ENCODE measurements around the gene SYNE1. TPM values are rescaled to one million over a fixed set of nuclear protein-coding genes. Genes with fewer than 3 reads are reported as not detected.
A peak's percentile ranks its signal among the peaks of the same experiment; 100 is the strongest.
"Not testable (repeated sequence)": the region's sequence is repeated elsewhere in the genome, so short reads cannot be mapped to it uniquely, and the experiment has no call there.

SYNE1 gene
- total and polyA plus RNA-seq, 10 donors: 27.8 to 336 (median 247) TPM

GRCh38 chr6:152632121-152632782 lies 4.9 kb downstream of the SYNE1 start:
- 59 to 80% (median 71%) methylated on average over 2 of the region's 2 CpGs for WGBS, 5 donors
- TF ChIP-seq POLR2A (IDR thresholded peaks at IDR 0.05): no peak
- TF ChIP-seq, protein P1, sequence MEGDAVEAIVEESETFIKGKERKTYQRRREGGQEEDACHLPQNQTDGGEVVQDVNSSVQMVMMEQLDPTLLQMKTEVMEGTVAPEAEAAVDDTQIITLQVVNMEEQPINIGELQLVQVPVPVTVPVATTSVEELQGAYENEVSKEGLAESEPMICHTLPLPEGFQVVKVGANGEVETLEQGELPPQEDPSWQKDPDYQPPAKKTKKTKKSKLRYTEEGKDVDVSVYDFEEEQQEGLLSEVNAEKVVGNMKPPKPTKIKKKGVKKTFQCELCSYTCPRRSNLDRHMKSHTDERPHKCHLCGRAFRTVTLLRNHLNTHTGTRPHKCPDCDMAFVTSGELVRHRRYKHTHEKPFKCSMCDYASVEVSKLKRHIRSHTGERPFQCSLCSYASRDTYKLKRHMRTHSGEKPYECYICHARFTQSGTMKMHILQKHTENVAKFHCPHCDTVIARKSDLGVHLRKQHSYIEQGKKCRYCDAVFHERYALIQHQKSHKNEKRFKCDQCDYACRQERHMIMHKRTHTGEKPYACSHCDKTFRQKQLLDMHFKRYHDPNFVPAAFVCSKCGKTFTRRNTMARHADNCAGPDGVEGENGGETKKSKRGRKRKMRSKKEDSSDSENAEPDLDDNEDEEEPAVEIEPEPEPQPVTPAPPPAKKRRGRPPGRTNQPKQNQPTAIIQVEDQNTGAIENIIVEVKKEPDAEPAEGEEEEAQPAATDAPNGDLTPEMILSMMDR (IDR thresholded peaks at IDR 0.05 in 8 of 11, conservative IDR thresholded peaks at IDR 0.05 in 3 of 11): no peak
- no peak for TF ChIP-seq POLR2AphosphoS5 (IDR thresholded peaks at IDR 0.05)
- intact Hi-C loops (cut with DNase I; ENCODE audit: low total_unique reads): no loop called here

GRCh38 chr6:152631376-152631775 lies 5.8 kb downstream of the SYNE1 start:
- no peak for TF ChIP-seq POLR2A (IDR thresholded peaks at IDR 0.05)
- TF ChIP-seq, protein P1 (IDR thresholded peaks at IDR 0.05 in 8 of 11, conservative IDR thresholded peaks at IDR 0.05 in 3 of 11): no peak
- TF ChIP-seq POLR2AphosphoS5 (IDR thresholded peaks at IDR 0.05): no peak
- intact Hi-C loops (cut with DNase I; ENCODE audit: low total_unique reads): no loop called here
- 94 to 95% (median 95%) methylated on average over 3 of the region's 3 CpGs for WGBS, 5 donors

More at GRCh38 chr6:152632121-152632782, 4.9 kb downstream of the SYNE1 start:
- Histone ChIP-seq H3K9me3 (no peaks in the 10 kb centered on the region), H3K36me3 (peaks cover 0 to 11% (median 0%) of the 10 kb centered on the region in 6 donors), H3K4me1 (peaks cover 8 to 64% (median 30%) of the 10 kb centered on the region in 6 donors), H3K4me3 (no peak overlapping the region), H3K27me3 (replicated peaks in 1 of 7) (peaks cover 0 to 16% (median 7%) of the 10 kb centered on the region in 7 donors), H3K27ac (peak overlapping the region in 4 of 8 donors; percentile 43 to 70 (median 48))
- DNase-seq: no peak

DNA sequence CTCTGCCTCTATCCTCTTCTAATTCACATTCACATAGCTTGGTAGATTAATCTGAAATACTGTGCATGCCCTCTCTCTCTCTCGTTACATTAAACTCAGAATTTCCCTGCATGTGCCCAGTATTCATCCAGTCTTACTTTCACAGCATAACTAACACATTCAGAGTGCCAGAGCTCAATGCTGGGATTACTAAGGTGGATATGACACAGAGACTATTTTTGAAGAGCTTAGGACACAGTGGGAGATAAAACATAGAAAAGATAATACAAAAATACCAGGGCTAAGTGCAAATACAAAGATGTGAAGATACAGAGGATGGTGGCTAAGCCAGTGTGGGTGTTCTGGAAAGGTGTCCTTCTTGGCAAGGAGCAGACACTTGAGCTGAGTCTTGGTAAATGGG lies 6.3 kb downstream of the SYNE1 start:
- no peak for TF ChIP-seq POLR2AphosphoS5 (IDR thresholded peaks at IDR 0.05)
- TF ChIP-seq POLR2A (IDR thresholded peaks at IDR 0.05): no peak
- TF ChIP-seq, protein P1 (IDR thresholded peaks at IDR 0.05 in 8 of 11, conservative IDR thresholded peaks at IDR 0.05 in 3 of 11): no peak
- Histone ChIP-seq H3K27ac (peak overlapping the region in 3 of 8 donors; percentile 47 to 70 (median 50)), H3K9me3 (no peaks in the 10 kb centered on the region), H3K27me3 (replicated peaks in 1 of 7) (peaks cover 0 to 2% (median 0%) of the 10 kb centered on the region in 7 donors), H3K4me3 (no peak overlapping the region), H3K4me1 (peaks cover 8 to 49% (median 17%) of the 10 kb centered on the region in 6 donors), H3K36me3 (peaks cover 0 to 23% (median 6%) of the 10 kb centered on the region in 6 donors)
- 71 to 86% (median 82%) methylated on average over 1 of the region's 1 CpG for WGBS, 5 donors
- intact Hi-C loops (cut with DNase I; ENCODE audit: low total_unique reads): no loop called here
- no peak for DNase-seq

More at GRCh38 chr6:152631376-152631775, 5.8 kb downstream of the SYNE1 start:
- peaks cover 0 to 20% (median 6%) of the 10 kb centered on the region in 6 donors for H3K36me3 ChIP-seq
- peaks cover 0 to 7% (median 0%) of the 10 kb centered on the region in 7 donors for H3K27me3 ChIP-seq (replicated peaks in 1 of 7)
- H3K4me3 ChIP-seq: no peak overlapping the region
- no peaks in the 10 kb centered on the region for H3K9me3 ChIP-seq
- DNase-seq: no peak
- peaks cover 8 to 55% (median 21%) of the 10 kb centered on the region in 6 donors for H3K4me1 ChIP-seq
- H3K27ac ChIP-seq: peak overlapping the region in 5 of 8 donors; percentile 3 to 70 (median 47)

DNA sequence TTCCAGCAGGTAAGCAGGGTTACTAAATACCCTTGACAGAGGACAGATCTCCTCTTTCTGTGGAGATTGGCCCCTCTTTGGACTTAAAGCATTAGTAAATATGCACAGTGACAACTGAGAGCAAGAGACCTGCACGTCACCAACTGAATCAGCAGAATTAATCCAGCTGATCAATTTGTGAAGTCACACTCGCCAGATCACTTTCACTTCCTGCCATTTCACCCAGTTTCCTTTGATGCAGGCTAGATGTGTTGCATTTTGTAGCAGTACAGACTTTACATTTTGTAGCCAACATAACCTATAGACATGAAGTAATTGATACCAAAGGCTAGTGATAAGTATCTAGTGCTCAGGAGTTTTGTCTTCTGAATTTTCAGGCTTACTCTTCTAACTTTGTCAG lies 11.9 kb downstream of the SYNE1 start:
- H3K4me3 ChIP-seq: no peak overlapping the region
- H3K27ac ChIP-seq: peak overlapping the region in 1 of 8 donors; percentile 16
- H3K36me3 ChIP-seq: peaks cover 0 to 23% (median 6%) of the 10 kb centered on the region in 6 donors
- 37 to 79% (median 51%) methylated on average over 2 of the region's 2 CpGs for WGBS, 5 donors
- no peak for TF ChIP-seq POLR2AphosphoS5 (IDR thresholded peaks at IDR 0.05)
- TF ChIP-seq POLR2A (IDR thresholded peaks at IDR 0.05): no peak
- no peaks in the 10 kb centered on the region for H3K27me3 ChIP-seq (replicated peaks in 1 of 7)
- intact Hi-C loops (cut with DNase I; ENCODE audit: low total_unique reads): no loop called here
- peaks cover 0 to 10% (median 0%) of the 10 kb centered on the region in 6 donors for H3K4me1 ChIP-seq
- H3K9me3 ChIP-seq: peaks cover 0 to 5% (median 0%) of the 10 kb centered on the region in 8 donors
- no peak for DNase-seq

DNA sequence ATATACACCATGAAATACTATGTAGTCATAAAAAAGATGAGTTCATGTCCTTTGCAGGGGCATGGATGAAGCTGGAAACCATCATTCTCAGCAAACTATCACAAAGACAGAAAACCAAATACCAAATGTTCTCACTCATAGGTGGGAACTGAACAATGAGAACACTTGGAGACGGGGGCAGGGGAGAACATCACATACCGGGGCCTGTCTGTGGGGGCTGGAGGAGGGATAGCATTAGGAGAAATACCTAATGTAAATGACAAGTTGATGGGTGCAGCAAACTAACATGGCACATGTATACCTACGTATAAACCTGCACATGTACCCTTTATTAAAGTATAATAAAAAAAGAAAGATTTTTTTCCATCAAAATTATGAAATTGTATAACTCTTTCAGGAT lies 22.4 kb downstream of the SYNE1 start:
- DNase-seq; H3K36me3 ChIP-seq; H3K27ac ChIP-seq; H3K27me3 ChIP-seq (replicated peaks in 1 of 7); H3K4me3 ChIP-seq; intact Hi-C loops (cut with DNase I; ENCODE audit: low total_unique reads); H3K4me1 ChIP-seq; H3K9me3 ChIP-seq: not testable (repeated sequence)
- WGBS, 5 donors: 88 to 96% (median 94%) methylated on average over 3 of the region's 3 CpGs
